Mesenteric fat pad (tissue), 1 donor: ENCODE data around the gene SLC38A1. TPM values are rescaled to one million over a fixed set of nuclear protein-coding genes. Genes with fewer than 3 reads are reported as not detected.

Source experiments
- DNase-seq: peaks from one replicate; pipeline ENCODE4 v3.0.0-alpha.2; 2020; ENCODE audit warnings: low spot score
- total RNA-seq: library from RNA; stranded (reverse); fragmentation: NEBNext Ultra II Directional; extraction: Animal tissue kit (Norgen Biotek cat#: 25700); gene quantifications from one replicate; pipeline ENCODE4 v1.2.1, GENCODE V29; 2021
- donor health status: DM: yes; HTN: yes; CAD: no.

SLC38A1 gene
- total RNA-seq, 1 donor from 2014 or later = 15.9 TPM

GRCh38 chr12:46234000-46234399 lies 34.8 kb downstream of the SLC38A1 start:
- no peak for DNase-seq

- no peak for DNase-seq
These were observed 35.4 kb downstream of the SLC38A1 start for GRCh38 chr12:46233423-46233822.

- no peak for DNase-seq
These were observed 37.9 kb downstream of the SLC38A1 start for GRCh38 chr12:46230983-46231382.

GRCh38 chr12:46230306-46230705 lies 38.5 kb downstream of the SLC38A1 start:
- no peak for DNase-seq

GRCh38 chr12:46227616-46228015 lies 41.2 kb downstream of the SLC38A1 start:
- no peak for DNase-seq

- DNase-seq = no peak
These were observed 44.5 kb downstream of the SLC38A1 start for GRCh38 chr12:46224386-46224785.

- no peak for DNase-seq
These were observed 45.8 kb downstream of the SLC38A1 start for GRCh38 chr12:46223047-46223446.

- no peak for DNase-seq
These were observed 46.2 kb downstream of the SLC38A1 start for GRCh38 chr12:46222636-46223035.

GRCh38 chr12:46221255-46222128 lies 47.4 kb downstream of the SLC38A1 start:
- no peak for DNase-seq

- no peak for DNase-seq
These were observed 48.8 kb downstream of the SLC38A1 start for GRCh38 chr12:46219877-46220655.

GRCh38 chr12:46219132-46219876 lies 49.5 kb downstream of the SLC38A1 start:
- no peak for DNase-seq

- DNase-seq = no peak
These were observed 50.3 kb downstream of the SLC38A1 start for GRCh38 chr12:46218322-46219095.

GRCh38 chr12:46217541-46218321 lies 51.1 kb downstream of the SLC38A1 start:
- DNase-seq = no peak

- DNase-seq = no peak
These were observed 54.0 kb downstream of the SLC38A1 start for GRCh38 chr12:46214668-46215436.

- DNase-seq = no peak
These were observed 56.5 kb downstream of the SLC38A1 start for GRCh38 chr12:46212108-46212982.

- DNase-seq = no peak
These were observed 57.9 kb downstream of the SLC38A1 start for GRCh38 chr12:46210873-46211439.

- no peak for DNase-seq
These were observed 58.6 kb downstream of the SLC38A1 start for GRCh38 chr12:46209914-46210872.
